SK-N-SH (cell line): ENCODE measurements around the gene CHST11.

Source experiments
- CHD2 ChIP-seq: fragments of 150-350 bp; IDR thresholded peaks from 2 replicates; pipeline ENCODE4 v1.6.1; 2018; ENCODE audit warnings: low read length; ENCODE audit not compliant: partially characterized antibody
- CTCF ChIP-seq: fragments of 200-600 bp; sonication (generic); IDR thresholded peaks from 2 replicates; pipeline ENCODE4 v1.6.1; 2017; ENCODE audit warnings: antibody characterized with exemption, mild to moderate bottlenecking, moderate library complexity
- FOXJ3 ChIP-seq: sonication (generic); formaldehyde crosslinking; IDR thresholded peaks from 2 replicates; pipeline ENCODE4 v1.5.1; 2020; ENCODE audit warnings: mild to moderate bottlenecking, missing genetic modification reagents
- REST ChIP-seq: IDR thresholded peaks from 2 replicates; pipeline ENCODE4 v1.6.1; 2012; ENCODE audit warnings: mild to moderate bottlenecking, low read depth, low read length, moderate library complexity
- RXRA ChIP-seq: IDR thresholded peaks from 2 replicates; pipeline ENCODE4 v1.4.0; 2012; ENCODE audit warnings: low read depth, mild to moderate bottlenecking, borderline replicate concordance
- TEAD4 ChIP-seq: IDR thresholded peaks from 2 replicates; pipeline ENCODE4 v1.4.0; 2012; ENCODE audit warnings: mild to moderate bottlenecking, borderline replicate concordance; ENCODE audit not compliant: insufficient read depth
- TF ChIP-seq, protein P1 (sequence below): fragments of 150-350 bp; IDR thresholded peaks from 2 replicates; pipeline ENCODE4 v1.6.1; 2017; ENCODE audit warnings: antibody characterized with exemption, low read length, low read depth, borderline replicate concordance

DNA sequence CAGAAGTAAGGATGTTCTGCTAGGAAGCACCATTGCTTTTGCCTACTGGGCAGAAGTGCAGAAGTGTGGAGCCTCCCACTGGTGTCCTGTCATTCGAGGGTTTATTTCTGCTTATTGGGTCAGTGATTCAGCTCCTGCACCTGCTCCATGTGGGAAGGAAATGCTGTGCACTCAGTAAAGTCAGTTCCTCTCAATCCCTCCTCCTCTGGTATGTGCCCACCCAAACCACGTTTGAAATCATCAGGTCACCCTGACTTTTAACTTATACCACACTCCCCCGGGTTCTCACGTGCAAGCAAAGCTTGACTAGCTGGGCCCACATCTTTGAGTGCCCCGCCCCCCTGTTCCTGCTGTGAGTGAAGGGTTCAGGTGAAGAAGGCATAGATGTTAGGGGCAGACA lies 223.7 kb downstream of the CHST11 start:
- TF ChIP-seq CTCF (no peak), TEAD4 (no peak), REST (no peak), CHD2 (no peak), FOXJ3 (CRISPR knock-in tag) (no peak), RXRA (no peak)
- TF ChIP-seq, protein P1, sequence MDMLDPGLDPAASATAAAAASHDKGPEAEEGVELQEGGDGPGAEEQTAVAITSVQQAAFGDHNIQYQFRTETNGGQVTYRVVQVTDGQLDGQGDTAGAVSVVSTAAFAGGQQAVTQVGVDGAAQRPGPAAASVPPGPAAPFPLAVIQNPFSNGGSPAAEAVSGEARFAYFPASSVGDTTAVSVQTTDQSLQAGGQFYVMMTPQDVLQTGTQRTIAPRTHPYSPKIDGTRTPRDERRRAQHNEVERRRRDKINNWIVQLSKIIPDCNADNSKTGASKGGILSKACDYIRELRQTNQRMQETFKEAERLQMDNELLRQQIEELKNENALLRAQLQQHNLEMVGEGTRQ, result no peak
